ENCODE results near the gene NBAS.

GRCh38 chr2:15352363-15352762 is 208.8 kb downstream of the NBAS start:
- TF ChIP-seq CTCF (IDR thresholded peaks at IDR 0.05) (no peak), POLR2A (IDR thresholded peaks at IDR 0.05) (no peak)

All from esophagus squamous epithelium (tissue), 4 donors.